Fibroblast of the aortic adventitia (primary cell): Measurements from ENCODE around the gene SYCE1. TPM values are rescaled to one million over a fixed set of nuclear protein-coding genes. Genes with fewer than 3 reads are reported as not detected.
"Not testable (repeated sequence)": the region's sequence is repeated elsewhere in the genome, so short reads cannot be mapped to it uniquely, and the experiment has no call there.

Source experiments
- DNase-seq: peaks from one replicate; pipeline ENCODE4 v3.0.0-alpha.2; 2010; ENCODE audit warnings: low read depth
- H3K4me3 ChIP-seq: 2 replicates; pipeline ENCODE4 v1.5.1; 2011; ENCODE audit warnings: low read depth, mild to moderate bottlenecking, control low read depth, low read length, moderate library complexity
- total RNA-seq: library from RNA; depleted of rRNA; stranded (reverse); fragments of >200 nt; gene quantifications from 2 replicates; pipeline ENCODE4 v1.2.3, GENCODE V29; 2012; ENCODE audit warnings: low replicate concordance
- TF ChIP-seq, protein P1 (sequence below): IDR thresholded peaks from 2 replicates; pipeline ENCODE4 v1.5.1; 2011; ENCODE audit warnings: mild to moderate bottlenecking, low read length, control low read depth, inconsistent platforms; ENCODE audit not compliant: insufficient read depth

SYCE1 gene, protein sequence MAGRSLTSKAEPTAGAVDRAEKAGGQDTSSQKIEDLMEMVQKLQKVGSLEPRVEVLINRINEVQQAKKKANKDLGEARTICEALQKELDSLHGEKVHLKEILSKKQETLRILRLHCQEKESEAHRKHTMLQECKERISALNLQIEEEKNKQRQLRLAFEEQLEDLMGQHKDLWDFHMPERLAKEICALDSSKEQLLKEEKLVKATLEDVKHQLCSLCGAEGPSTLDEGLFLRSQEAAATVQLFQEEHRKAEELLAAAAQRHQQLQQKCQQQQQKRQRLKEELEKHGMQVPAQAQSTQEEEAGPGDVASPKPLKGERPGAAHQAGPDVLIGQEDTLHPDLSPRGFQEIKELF
- total RNA-seq, result 0.09 TPM in 1 of 2 replicates, not detected in the other

DNA sequence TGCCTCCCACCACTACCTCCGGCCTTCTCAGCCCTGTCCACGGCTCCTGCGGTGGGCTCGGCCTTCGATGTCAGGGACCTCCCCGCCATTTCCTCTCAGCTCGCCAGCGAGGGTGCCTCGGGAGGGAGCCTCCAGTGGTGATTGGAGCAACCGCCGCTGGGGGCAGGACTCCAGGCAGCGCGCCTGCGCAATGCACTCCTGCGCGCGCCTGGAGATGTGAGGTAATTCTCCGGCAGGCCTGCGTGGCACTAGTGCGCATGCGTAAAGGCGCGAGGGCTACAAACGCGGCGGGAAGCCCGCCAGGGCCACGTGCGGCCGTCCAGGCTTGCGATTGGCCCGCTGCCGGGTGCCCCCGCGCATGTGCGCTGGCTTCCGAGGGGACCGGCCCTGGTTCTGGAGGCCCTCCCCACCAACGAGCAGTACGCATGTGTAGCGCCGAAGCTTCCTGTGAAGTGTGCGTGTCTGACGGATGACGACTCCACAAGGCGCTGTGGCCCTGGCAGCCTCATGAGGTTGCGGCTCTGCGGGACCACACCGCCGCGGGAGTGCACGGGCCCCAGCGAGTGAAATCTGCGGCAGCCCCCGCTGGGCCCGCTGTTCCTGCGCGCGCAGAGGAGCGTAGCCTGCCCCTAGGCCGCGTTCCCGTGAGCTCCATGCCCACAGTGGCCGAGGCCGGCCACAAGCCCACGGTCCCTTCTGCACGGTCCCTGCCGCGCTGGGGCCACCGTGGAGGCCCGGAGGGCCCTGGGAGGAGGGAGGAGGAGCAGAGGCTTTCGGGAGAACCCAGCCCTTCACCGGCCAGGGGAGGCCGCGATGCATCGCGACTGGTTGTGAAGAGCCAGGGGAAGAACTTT is at the start of gene SYCE1:
Gene SYCE1, minus strand, starts transcription at position 143 of the 854 bp plus-strand sequence. Its CDS starts 54 bp downstream, at position 89.
- DNase-seq, result no peak
- TF ChIP-seq, protein P1, sequence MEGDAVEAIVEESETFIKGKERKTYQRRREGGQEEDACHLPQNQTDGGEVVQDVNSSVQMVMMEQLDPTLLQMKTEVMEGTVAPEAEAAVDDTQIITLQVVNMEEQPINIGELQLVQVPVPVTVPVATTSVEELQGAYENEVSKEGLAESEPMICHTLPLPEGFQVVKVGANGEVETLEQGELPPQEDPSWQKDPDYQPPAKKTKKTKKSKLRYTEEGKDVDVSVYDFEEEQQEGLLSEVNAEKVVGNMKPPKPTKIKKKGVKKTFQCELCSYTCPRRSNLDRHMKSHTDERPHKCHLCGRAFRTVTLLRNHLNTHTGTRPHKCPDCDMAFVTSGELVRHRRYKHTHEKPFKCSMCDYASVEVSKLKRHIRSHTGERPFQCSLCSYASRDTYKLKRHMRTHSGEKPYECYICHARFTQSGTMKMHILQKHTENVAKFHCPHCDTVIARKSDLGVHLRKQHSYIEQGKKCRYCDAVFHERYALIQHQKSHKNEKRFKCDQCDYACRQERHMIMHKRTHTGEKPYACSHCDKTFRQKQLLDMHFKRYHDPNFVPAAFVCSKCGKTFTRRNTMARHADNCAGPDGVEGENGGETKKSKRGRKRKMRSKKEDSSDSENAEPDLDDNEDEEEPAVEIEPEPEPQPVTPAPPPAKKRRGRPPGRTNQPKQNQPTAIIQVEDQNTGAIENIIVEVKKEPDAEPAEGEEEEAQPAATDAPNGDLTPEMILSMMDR, result no peak
- no peak within 1 kb of the TSS for H3K4me3 ChIP-seq

DNA sequence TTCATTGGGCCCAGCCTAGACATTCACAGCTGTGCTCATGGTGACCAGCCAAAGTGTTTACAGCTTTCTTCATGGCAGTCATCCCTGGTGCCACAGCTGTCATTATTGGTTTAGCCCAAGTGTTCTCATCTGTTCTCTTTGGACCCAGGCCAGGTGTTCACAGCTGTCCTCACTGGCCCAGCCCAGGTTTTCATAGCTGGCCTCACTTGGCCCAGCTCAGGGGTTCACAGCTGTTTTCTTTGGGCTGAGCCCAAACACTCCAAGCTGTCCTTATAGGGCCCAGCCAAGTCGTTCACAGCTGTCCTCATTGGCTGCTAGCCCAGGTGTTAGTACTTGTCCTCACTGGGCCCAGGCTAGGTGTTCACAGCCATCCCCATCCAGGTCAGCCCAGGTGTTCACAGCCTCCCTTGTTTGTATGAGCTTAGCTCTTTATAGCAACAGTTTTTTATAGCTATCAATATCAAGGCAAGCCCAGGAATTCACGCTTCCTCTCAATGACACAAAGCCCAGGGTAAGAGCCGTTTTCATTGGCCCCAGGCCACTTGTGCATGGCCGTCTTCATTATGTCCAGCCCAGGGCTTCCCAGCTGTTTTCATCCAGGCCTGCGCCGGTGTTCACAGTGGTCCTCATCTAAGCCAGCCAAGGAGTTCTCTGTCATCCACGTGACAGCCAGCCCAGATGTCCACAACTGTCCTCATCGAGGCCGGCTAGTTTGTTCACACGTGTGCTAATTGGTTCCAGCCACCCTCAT is 49.6 kb upstream of the SYCE1 start:
- TF ChIP-seq, protein P1, result no peak
- no peak for DNase-seq
- no peak overlapping the region for H3K4me3 ChIP-seq

DNA sequence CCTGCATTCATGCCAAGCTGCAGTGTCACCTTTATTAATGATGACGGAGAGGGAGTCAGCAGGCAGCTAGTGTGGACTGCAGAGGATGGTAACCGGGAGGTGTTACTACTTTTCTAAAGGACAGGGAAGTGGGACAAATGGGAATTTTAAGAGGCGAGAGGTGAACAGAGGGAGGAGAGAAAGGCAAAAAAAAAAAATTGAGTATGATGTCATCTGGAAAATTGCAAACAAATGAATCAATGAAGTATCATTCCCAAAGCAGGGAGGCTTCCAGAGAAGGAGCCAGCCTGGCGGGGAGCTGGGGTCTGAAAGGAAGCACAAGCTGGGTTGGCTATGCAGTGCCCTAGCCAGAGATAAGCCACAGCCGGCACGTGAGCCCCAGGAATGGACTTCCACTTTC is 48.3 kb upstream of the SYCE1 start:
- DNase-seq, result no peak
- no peak overlapping the region for H3K4me3 ChIP-seq
- TF ChIP-seq, protein P1, result no peak

DNA sequence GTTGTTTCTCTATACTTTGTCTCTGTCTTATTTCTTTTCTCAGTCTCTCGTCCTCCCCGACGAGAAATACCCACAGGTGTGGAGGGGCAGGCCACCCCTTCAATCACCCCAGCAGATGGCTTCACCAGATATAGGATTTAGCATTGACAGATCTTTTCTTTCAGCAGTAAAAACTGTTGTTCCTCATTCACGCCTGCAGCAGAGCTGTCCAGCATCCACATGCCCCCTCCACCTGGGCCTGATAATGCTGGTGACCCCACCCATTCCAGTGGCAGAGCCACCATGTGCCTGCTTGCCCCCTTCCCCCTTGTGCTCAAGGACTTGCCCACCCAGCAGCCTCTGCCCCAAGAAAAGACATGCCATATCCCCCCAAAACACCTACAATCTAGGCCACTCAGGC is 45.7 kb upstream of the SYCE1 start:
- TF ChIP-seq, protein P1, result no peak

DNA sequence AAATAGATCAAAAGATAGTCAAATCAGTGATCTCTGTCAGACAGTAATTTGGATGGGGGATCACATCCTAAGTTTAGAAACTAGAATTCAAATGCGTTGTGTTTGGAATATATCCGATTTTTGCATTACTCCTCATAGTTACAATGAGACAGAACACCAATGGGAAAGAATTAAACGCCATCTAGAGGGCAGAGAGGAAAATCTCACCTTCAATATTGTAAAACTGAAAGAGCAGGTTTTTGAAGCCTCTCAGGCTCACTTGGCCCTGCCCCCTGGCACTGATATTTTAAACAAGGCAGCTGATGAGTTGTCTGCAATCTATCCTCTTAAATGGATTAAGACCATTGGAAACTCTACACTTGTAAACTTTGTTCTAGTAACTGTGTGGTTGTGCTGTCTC is 43.5 kb upstream of the SYCE1 start:
- DNase-seq, result no peak
- H3K4me3 ChIP-seq, result no peak overlapping the region
- TF ChIP-seq, protein P1, result no peak

More for the DNA sequence above, 45.7 kb upstream of the SYCE1 start:
- DNase-seq, result no peak
- H3K4me3 ChIP-seq, result no peak overlapping the region

DNA sequence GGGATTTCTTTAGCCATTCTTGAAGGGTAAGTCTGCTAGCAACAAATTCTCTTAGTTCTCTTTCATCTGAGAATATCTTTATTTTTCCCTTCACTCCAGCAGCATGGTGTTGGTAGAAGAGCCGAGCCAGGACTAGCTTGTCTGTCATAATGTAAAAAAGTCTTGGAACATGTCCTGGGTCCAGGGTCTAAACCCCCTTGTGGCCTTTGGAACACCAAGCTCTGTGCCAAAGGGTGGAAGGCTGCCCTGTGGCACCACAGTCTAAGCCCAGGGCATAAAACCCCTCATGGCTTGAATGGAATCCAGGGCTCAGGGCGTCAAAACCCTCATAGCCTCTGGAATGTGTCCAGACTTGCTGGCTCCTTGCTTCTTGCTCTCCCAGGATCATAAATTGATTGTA is 38.1 kb upstream of the SYCE1 start:
- not testable (repeated sequence) for DNase-seq, H3K4me3 ChIP-seq
